ENCODE results near the gene ASCL5. TPM values are rescaled to one million over a fixed set of nuclear protein-coding genes. Genes with fewer than 3 reads are reported as not detected.

Gene ASCL5
- total and polyA plus RNA-seq, 4 experiments from 2014 or later, result 0.30 TPM; not detected in 3

DNA sequence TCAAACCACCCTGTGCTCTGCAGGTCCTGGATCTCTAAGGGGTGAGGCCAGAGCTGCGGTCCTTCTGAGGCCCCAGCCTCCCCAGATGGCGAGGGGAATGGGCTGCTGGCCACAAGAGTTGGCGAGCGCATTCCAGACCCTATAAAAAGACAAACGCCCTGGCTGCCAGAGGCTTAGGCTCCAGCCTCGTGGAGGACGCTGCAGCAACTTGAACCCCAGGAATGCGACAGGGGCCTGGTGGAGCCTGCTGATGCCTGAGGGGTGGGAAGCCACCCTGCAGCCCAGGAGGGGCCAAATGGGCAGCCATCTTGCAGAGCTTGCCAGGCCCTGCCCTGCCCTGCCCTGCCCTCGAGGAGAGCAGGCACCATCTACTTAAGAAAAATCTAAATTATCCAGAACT is 23.3 kb downstream of the ASCL5 start:
- ChIA-PET CTCF (ENCODE audit: partially characterized antibody) (interaction anchor here (1.1 to 1.3 kb wide), 2 partner anchors 11 to 19 kb away, joined by 3 read pairs; no protein-coding TSS in a partner anchor), POLR2A (ENCODE audit: partially characterized antibody) (no interaction called here)
- H3K4me3 ChIP-seq (ENCODE audit: low read length in 2 of 2), result no peak overlapping the region
- no peak overlapping the region for H3K27ac ChIP-seq (ENCODE audit: low read depth, low read length)
- H3K4me1 ChIP-seq (ENCODE audit: insufficient read depth, low read length), result no peaks in the 10 kb centered on the region
- H3K27me3 ChIP-seq (ENCODE audit: insufficient read depth, low read length), result no peaks in the 10 kb centered on the region
- no peaks in the 10 kb centered on the region for H3K27me3 Mint-ChIP-seq
- no peaks in the 10 kb centered on the region for H3K36me3 ChIP-seq (ENCODE audit: insufficient read depth, low read length)
- H3K36me3 Mint-ChIP-seq, result no peaks in the 10 kb centered on the region
- H3K9me3 Mint-ChIP-seq, result no peaks in the 10 kb centered on the region
- no peak overlapping the region for H3K27ac Mint-ChIP-seq
- DNase-seq, result no peak
- no peaks in the 10 kb centered on the region for H3K9me3 ChIP-seq (ENCODE audit: control insufficient read depth in 1 of 2, low read length in 2 of 2)
- intact Hi-C loops (cut with micrococcal nuclease), result no loop called here
- H3K4me3 Mint-ChIP-seq, result no peak overlapping the region
- H3K4me1 Mint-ChIP-seq, result no peaks in the 10 kb centered on the region

DNA sequence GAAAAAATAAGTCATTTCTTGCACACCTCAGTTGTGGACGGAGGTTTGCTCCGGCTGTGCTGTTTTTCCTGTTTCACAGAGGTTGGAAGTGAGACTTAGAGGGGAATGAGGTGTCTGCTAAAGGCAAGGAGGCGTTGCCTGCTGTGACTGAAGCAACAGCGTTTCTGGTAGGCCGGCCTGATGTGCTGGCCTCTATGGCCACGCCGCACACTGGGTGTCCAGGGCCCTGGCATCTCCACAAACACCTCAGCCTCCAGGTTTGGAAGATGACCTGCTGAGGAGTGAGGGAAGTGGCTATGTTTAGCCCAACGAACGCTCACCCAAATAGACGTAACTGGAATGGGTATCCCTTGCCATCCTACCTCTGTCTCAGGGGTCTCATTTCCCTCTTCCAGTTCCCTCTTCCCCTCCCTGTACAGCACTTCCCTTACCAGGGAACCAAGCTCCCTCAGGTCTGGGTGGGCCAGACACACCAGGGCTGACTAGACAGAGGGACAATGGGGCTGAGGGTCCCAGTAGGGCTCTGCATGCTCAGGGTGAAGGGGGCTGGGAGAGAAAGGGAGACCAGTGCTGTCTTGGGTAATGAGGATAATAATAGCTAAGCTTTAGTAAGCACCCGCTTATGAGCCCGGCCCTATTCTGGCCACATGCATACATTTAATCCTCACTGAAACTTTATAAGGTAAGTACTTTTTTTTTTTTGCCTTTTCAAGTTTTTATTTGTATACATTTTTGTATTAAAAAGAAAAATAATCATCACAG is 26.6 kb downstream of the ASCL5 start:
- no peaks in the 10 kb centered on the region for H3K27me3 ChIP-seq (ENCODE audit: insufficient read depth, low read length)
- H3K4me3 Mint-ChIP-seq, result no peak overlapping the region
- peaks cover 0 to 4% of the 10 kb centered on the region in 2 donors for H3K27me3 Mint-ChIP-seq
- DNase-seq, result no peak
- no peaks in the 10 kb centered on the region for H3K4me1 ChIP-seq (ENCODE audit: insufficient read depth, low read length)
- intact Hi-C loops (cut with micrococcal nuclease), result no loop called here
- no peaks in the 10 kb centered on the region for H3K9me3 ChIP-seq (ENCODE audit: control insufficient read depth in 1 of 2, low read length in 2 of 2)
- H3K27ac Mint-ChIP-seq, result no peak overlapping the region
- H3K36me3 ChIP-seq (ENCODE audit: insufficient read depth, low read length), result no peaks in the 10 kb centered on the region
- H3K36me3 Mint-ChIP-seq, result no peaks in the 10 kb centered on the region
- H3K27ac ChIP-seq (ENCODE audit: low read depth, low read length), result no peak overlapping the region
- H3K4me3 ChIP-seq (ENCODE audit: low read length in 2 of 2), result no peak overlapping the region
- H3K9me3 Mint-ChIP-seq, result no peaks in the 10 kb centered on the region
- H3K4me1 Mint-ChIP-seq, result no peaks in the 10 kb centered on the region
- CTCF ChIA-PET (ENCODE audit: partially characterized antibody), result interaction anchor here (2.5 kb wide), 1 partner anchor 19 kb away, joined by 5 read pairs; no protein-coding TSS in a partner anchor
- POLR2A ChIA-PET (ENCODE audit: partially characterized antibody), result no interaction called here

DNA sequence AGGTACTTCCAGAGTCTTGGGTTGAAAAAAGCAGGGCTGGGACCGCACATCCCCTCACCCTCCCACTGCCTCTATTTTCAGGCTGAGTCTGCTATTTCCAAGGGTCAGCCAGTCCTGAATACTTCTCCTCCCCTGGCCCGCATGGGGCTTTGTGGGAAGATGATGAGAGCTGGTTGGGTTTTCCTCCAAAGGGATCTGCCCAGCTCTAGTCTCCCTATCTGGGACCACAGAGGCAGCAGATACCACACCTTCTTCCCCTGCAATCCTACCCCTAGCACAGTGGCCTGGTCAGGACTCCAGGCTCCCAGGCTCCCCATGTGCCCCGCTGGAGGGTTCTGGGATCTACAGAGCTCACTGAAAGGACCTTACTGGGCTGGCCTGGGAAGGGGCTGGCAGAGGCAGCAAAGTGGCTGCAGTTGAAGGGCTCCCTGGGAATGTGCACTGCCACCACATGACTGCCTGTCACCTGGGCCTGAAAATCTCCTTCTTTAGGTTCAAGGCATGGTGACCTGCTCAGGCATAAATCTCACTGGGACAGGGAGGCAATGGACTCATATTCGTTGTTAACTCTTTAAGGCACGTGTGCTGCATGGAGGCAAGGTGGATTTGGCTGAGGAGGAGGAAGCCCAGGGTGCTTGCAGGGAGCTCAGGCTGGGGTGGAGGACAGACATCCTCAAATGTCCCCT is 27.8 kb downstream of the ASCL5 start:
- no peak for DNase-seq
- POLR2A ChIA-PET (ENCODE audit: partially characterized antibody), result no interaction called here
- intact Hi-C loops (cut with micrococcal nuclease), result no loop called here
- Histone ChIP-seq H3K27ac (ENCODE audit: low read depth, low read length) (no peak overlapping the region), H3K27me3 (ENCODE audit: insufficient read depth, low read length) (no peaks in the 10 kb centered on the region), H3K4me3 (ENCODE audit: low read length in 2 of 2) (no peak overlapping the region), H3K36me3 (ENCODE audit: insufficient read depth, low read length) (no peaks in the 10 kb centered on the region), H3K9me3 (ENCODE audit: control insufficient read depth in 1 of 2, low read length in 2 of 2) (no peaks in the 10 kb centered on the region), H3K4me1 (ENCODE audit: insufficient read depth, low read length) (no peaks in the 10 kb centered on the region)
- H3K36me3 Mint-ChIP-seq, result no peaks in the 10 kb centered on the region
- peaks cover 0 to under 1% (median 0%) of the 10 kb centered on the region in 8 donors for H3K9me3 Mint-ChIP-seq
- H3K4me1 Mint-ChIP-seq, result no peaks in the 10 kb centered on the region
- peaks cover 0 to 4% of the 10 kb centered on the region in 2 donors for H3K27me3 Mint-ChIP-seq
- H3K4me3 Mint-ChIP-seq, result no peak overlapping the region
- no peak overlapping the region for H3K27ac Mint-ChIP-seq
- CTCF ChIA-PET (ENCODE audit: partially characterized antibody), result interaction anchor here (1.4 to 2.5 kb wide), 3 partner anchors 15 to 20 kb away, joined by 3 to 5 read pairs (median 5); no protein-coding TSS in a partner anchor

DNA sequence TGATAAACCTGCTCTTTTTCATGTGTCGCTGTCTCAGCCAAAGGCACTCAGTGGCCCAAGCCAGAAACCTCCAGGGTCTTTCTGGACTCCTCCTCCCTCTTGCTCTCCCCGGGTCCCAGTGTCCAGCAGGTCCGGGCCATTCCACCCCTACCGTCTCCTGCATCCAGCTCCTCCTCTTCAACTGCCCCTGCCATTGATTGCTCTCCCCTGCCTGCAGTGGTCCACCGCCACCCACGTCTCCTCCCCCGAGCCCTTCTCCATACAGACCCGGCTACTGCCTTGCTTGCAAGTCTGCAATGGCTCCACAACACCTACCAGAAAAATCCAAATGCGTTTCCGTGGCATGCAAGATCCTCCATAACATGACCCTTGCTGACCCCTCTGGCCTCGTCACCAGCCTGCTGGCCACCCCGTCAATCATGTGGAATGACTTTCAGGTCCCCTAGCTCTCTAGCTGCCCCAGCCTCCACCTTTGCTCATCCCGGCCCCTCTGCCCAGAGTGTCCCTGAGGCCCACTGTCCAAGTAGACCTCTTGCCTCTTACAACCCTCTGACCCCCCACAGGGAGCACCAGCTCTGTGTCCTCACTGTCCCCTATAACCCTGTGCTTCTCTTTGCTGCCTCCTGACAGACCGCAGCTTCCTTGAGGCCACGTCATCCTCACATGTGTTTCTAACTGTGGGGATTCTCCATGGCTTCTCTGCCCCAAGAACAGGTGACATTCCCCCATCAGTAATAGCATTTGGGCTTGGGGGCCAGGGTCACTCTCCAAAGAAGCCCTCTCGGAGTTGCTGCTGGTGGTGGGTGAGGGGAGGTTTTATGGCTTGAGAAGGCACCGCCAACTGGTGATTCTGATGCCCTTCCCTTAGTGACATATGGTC is 29.8 kb downstream of the ASCL5 start:
- H3K36me3 Mint-ChIP-seq, result no peaks in the 10 kb centered on the region
- intact Hi-C loops (cut with micrococcal nuclease), result no loop called here
- Histone ChIP-seq H3K27me3 (ENCODE audit: insufficient read depth, low read length) (no peaks in the 10 kb centered on the region), H3K27ac (ENCODE audit: low read depth, low read length) (no peak overlapping the region), H3K4me3 (ENCODE audit: low read length in 2 of 2) (no peak overlapping the region), H3K36me3 (ENCODE audit: insufficient read depth, low read length) (no peaks in the 10 kb centered on the region), H3K4me1 (ENCODE audit: insufficient read depth, low read length) (no peaks in the 10 kb centered on the region), H3K9me3 (ENCODE audit: control insufficient read depth in 1 of 2, low read length in 2 of 2) (no peaks in the 10 kb centered on the region)
- no peak overlapping the region for H3K4me3 Mint-ChIP-seq
- no peak overlapping the region for H3K27ac Mint-ChIP-seq
- ChIA-PET CTCF (ENCODE audit: partially characterized antibody) (interaction anchor here (0.9 to 2.5 kb wide), 4 partner anchors 10 to 126 kb away, joined by 3 to 5 read pairs (median 4); no protein-coding TSS in a partner anchor), POLR2A (ENCODE audit: partially characterized antibody) (interaction anchor here (0.6 kb wide), 1 partner anchor 29 kb away, joined by 3 read pairs; the partner anchor contains the start of gene ASCL5)
- no peaks in the 10 kb centered on the region for H3K4me1 Mint-ChIP-seq
- DNase-seq, result no peak
- H3K9me3 Mint-ChIP-seq, result peaks cover 0 to 2% (median 0%) of the 10 kb centered on the region in 8 donors
- peaks cover 2 to 5% of the 10 kb centered on the region in 2 donors for H3K27me3 Mint-ChIP-seq

DNA sequence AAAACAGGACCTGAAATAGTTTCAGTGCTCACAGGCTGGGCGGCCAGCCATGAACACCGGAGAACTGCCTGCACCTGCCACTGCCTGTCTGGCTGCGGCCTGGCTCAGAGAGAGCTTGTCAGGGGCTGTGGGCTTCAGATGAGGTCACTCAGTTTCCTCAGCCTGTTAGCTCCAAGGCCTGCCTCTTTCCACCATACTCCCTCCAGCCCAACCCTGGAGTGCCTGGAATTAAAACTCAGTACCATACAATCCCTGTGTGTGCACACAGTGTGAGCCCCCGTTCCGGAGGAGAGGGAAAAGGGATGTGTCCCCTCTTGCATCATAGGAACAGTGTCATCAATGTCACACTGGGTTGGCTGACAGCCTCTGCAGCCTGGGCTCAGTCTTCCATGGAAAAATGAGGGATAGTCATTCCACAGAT is 30.9 kb downstream of the ASCL5 start:
- Histone ChIP-seq H3K27me3 (ENCODE audit: insufficient read depth, low read length) (no peaks in the 10 kb centered on the region), H3K4me1 (ENCODE audit: insufficient read depth, low read length) (no peaks in the 10 kb centered on the region), H3K9me3 (ENCODE audit: control insufficient read depth in 1 of 2, low read length in 2 of 2) (no peaks in the 10 kb centered on the region), H3K36me3 (ENCODE audit: insufficient read depth, low read length) (no peaks in the 10 kb centered on the region), H3K27ac (ENCODE audit: low read depth, low read length) (no peak overlapping the region), H3K4me3 (ENCODE audit: low read length in 2 of 2) (no peak overlapping the region)
- H3K4me1 Mint-ChIP-seq, result no peaks in the 10 kb centered on the region
- no peak overlapping the region for H3K27ac Mint-ChIP-seq
- intact Hi-C loops (cut with micrococcal nuclease), result no loop called here
- no peaks in the 10 kb centered on the region for H3K36me3 Mint-ChIP-seq
- no peak overlapping the region for H3K4me3 Mint-ChIP-seq
- H3K27me3 Mint-ChIP-seq, result peaks cover 2 to 5% of the 10 kb centered on the region in 2 donors
- no peak for DNase-seq
- ChIA-PET CTCF (ENCODE audit: partially characterized antibody) (interaction anchor here (1.2 kb wide), 1 partner anchor 124 kb away, joined by 3 read pairs; no protein-coding TSS in a partner anchor), POLR2A (ENCODE audit: partially characterized antibody) (no interaction called here)
- peaks cover 0 to 2% (median 0%) of the 10 kb centered on the region in 8 donors for H3K9me3 Mint-ChIP-seq

DNA sequence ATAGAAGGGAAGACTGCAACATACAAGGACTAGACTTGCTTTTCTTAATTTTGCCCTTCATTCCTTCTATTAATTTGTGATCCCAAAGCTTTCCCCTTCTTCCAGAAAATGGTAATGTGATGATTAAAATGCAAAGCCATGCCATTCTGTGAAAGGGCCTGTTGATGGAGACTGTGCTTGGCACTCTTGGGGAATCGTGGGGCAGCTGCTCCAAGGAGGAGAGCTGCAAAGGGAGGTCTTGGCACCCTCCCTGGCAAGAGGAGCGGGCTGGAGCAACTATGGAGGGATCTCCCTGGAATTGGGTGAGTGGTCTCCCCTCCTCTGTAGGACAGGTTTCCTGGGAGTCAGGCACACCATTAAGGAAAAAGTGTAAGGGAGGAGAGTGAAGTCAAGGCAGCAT is 31.4 kb downstream of the ASCL5 start:
- Mint-ChIP-seq H3K36me3 (no peaks in the 10 kb centered on the region), H3K4me3 (no peak overlapping the region), H3K9me3 (peaks cover 0 to 2% (median 0%) of the 10 kb centered on the region in 8 donors), H3K4me1 (no peaks in the 10 kb centered on the region), H3K27ac (no peak overlapping the region), H3K27me3 (peaks cover 2 to 5% of the 10 kb centered on the region in 2 donors)
- intact Hi-C loops (cut with micrococcal nuclease), result no loop called here
- POLR2A ChIA-PET (ENCODE audit: partially characterized antibody), result no interaction called here
- Histone ChIP-seq H3K36me3 (ENCODE audit: insufficient read depth, low read length) (no peaks in the 10 kb centered on the region), H3K4me1 (ENCODE audit: insufficient read depth, low read length) (no peaks in the 10 kb centered on the region), H3K9me3 (ENCODE audit: control insufficient read depth in 1 of 2, low read length in 2 of 2) (no peaks in the 10 kb centered on the region), H3K27me3 (ENCODE audit: insufficient read depth, low read length) (no peaks in the 10 kb centered on the region), H3K27ac (ENCODE audit: low read depth, low read length) (no peak overlapping the region), H3K4me3 (ENCODE audit: low read length in 2 of 2) (no peak overlapping the region)
- CTCF ChIA-PET (ENCODE audit: partially characterized antibody), result interaction anchor here (1.2 kb wide), 1 partner anchor 124 kb away, joined by 3 read pairs; no protein-coding TSS in a partner anchor
- no peak for DNase-seq

Data from CD4-positive, alpha-beta memory T cell (primary cell).